DND-41 (cell line): ENCODE data around the gene SNX10.

Source experiments
- ATAC-seq: fragments of 200-7000 bp; cut with Tn5 transposase; 3 replicates; pipeline ENCODE4 v1.9.1; 2021; ENCODE audit warnings: low read depth; ENCODE audit not compliant: insufficient read depth
- DNase-seq: peaks from one replicate; pipeline ENCODE4 v3.0.0-alpha.2; 2020
- H2AFZ ChIP-seq: 2 replicates; pipeline ENCODE4 v1.6.0; 2012; ENCODE audit warnings: low read depth, low read length
- H3K27ac ChIP-seq: 2 replicates; pipeline ENCODE4 v1.5.1; 2012; ENCODE audit warnings: low read length, inconsistent platforms
- H3K27me3 ChIP-seq: fragments of 200-600 bp; sonication (generic); 2 replicates; pipeline ENCODE4 v1.6.0; 2012; ENCODE audit warnings: low read length, mild to moderate bottlenecking, inconsistent platforms; ENCODE audit not compliant: insufficient read depth, poor library complexity
- H3K36me3 ChIP-seq: 2 replicates; pipeline ENCODE4 v1.5.1; 2012; ENCODE audit warnings: low read length, inconsistent platforms; ENCODE audit not compliant: insufficient read depth
- H3K4me1 ChIP-seq: 2 replicates; pipeline ENCODE4 v1.5.1; 2012; ENCODE audit warnings: mild to moderate bottlenecking, low read length; ENCODE audit not compliant: insufficient read depth
- H3K4me2 ChIP-seq: 2 replicates; pipeline ENCODE4 v1.6.0; 2012; ENCODE audit warnings: mild to moderate bottlenecking, moderate library complexity, low read length, inconsistent platforms; ENCODE audit not compliant: insufficient read depth
- H3K4me3 ChIP-seq, 2 experiments: fragments of 200-600 bp in 1 of 2; shearing (Covaris generic) in 1 of 2; 2 replicates each; pipeline ENCODE4 v1.5.1; 2012 to 2016; ENCODE audit warnings: inconsistent platforms in 2 of 2, low read length in 2 of 2, mild to moderate bottlenecking in 2 of 2, low read depth in 1 of 2, moderate library complexity in 1 of 2
- H3K79me2 ChIP-seq: 2 replicates; pipeline ENCODE4 v1.6.0; 2012; ENCODE audit warnings: low read length, inconsistent platforms; ENCODE audit not compliant: insufficient read depth
- H3K9ac ChIP-seq: 2 replicates; pipeline ENCODE4 v1.6.0; 2012; ENCODE audit warnings: low read depth, mild to moderate bottlenecking, inconsistent platforms, low read length, moderate library complexity
- H3K9me3 ChIP-seq: 2 replicates; pipeline ENCODE4 v1.5.1; 2012; ENCODE audit warnings: low read length, moderate library complexity, mild to moderate bottlenecking, inconsistent platforms; ENCODE audit not compliant: insufficient read depth, severe bottlenecking
- H4K20me1 ChIP-seq: 2 replicates; pipeline ENCODE4 v1.6.0; 2012; ENCODE audit warnings: low read length; ENCODE audit not compliant: insufficient read depth
- CTCF ChIP-seq: IDR thresholded peaks from 2 replicates; pipeline ENCODE4 v1.5.1; 2012; ENCODE audit warnings: borderline replicate concordance, low read length, moderate library complexity, mild to moderate bottlenecking; ENCODE audit not compliant: poor library complexity, severe bottlenecking; ENCODE audit errors: extremely low read depth
- EZH2 ChIP-seq: IDR thresholded peaks from 3 replicates; pipeline ENCODE4 v1.6.1; 2012; ENCODE audit warnings: borderline replicate concordance, low read depth, mild to moderate bottlenecking, moderate library complexity, low read length, inconsistent platforms; ENCODE audit not compliant: severe bottlenecking

Gene SNX10

GRCh38 chr7:26265065-26265464 lies 26.6 kb upstream of the SNX10 start:
- Histone ChIP-seq H2AFZ (no peak overlapping the region), H3K9ac (no peak overlapping the region), H3K4me1 (no peaks in the 10 kb centered on the region), H3K36me3 (no peaks in the 10 kb centered on the region), H4K20me1 (no peaks in the 10 kb centered on the region), H3K4me3 (no peak overlapping the region), H3K4me2 (no peak overlapping the region), H3K27me3 (no peaks in the 10 kb centered on the region), H3K9me3 (no peaks in the 10 kb centered on the region), H3K27ac (no peak overlapping the region), H3K79me2 (no peaks in the 10 kb centered on the region)
- no peak for ATAC-seq
- no peak for DNase-seq
- TF ChIP-seq CTCF (no peak), EZH2 (no peak)

- ATAC-seq (no peak), DNase-seq (no peak)
- Histone ChIP-seq H3K4me1 (no peaks in the 10 kb centered on the region), H3K79me2 (no peaks in the 10 kb centered on the region), H3K36me3 (no peaks in the 10 kb centered on the region), H4K20me1 (no peaks in the 10 kb centered on the region), H3K4me3 (no peak overlapping the region), H3K9me3 (no peaks in the 10 kb centered on the region), H2AFZ (no peak overlapping the region), H3K27me3 (no peaks in the 10 kb centered on the region), H3K9ac (no peak overlapping the region), H3K4me2 (no peak overlapping the region), H3K27ac (no peak overlapping the region)
- no peak for TF ChIP-seq CTCF
- TF ChIP-seq EZH2, result no peak
Observed at GRCh38 chr7:26265499-26266075, 26.1 kb upstream of the SNX10 start.

GRCh38 chr7:26267601-26268166 lies 24.0 kb upstream of the SNX10 start:
- Histone ChIP-seq H3K4me1 (no peaks in the 10 kb centered on the region), H3K9me3 (no peaks in the 10 kb centered on the region), H4K20me1 (no peaks in the 10 kb centered on the region), H3K4me2 (no peak overlapping the region), H3K4me3 (no peak overlapping the region), H3K9ac (no peak overlapping the region), H3K27ac (no peak overlapping the region), H3K27me3 (no peaks in the 10 kb centered on the region), H3K79me2 (no peaks in the 10 kb centered on the region), H3K36me3 (no peaks in the 10 kb centered on the region), H2AFZ (no peak overlapping the region)
- DNase-seq (no peak), ATAC-seq (no peak)
- TF ChIP-seq CTCF (no peak), EZH2 (no peak)
